ENCODE data around the gene PIK3CD. TPM values are rescaled to one million over a fixed set of nuclear protein-coding genes. Genes with fewer than 3 reads are reported as not detected.

PIK3CD gene
- total and polyA plus RNA-seq, 4 donors = 1.8 to 11.3 (median 3.4) TPM

DNA sequence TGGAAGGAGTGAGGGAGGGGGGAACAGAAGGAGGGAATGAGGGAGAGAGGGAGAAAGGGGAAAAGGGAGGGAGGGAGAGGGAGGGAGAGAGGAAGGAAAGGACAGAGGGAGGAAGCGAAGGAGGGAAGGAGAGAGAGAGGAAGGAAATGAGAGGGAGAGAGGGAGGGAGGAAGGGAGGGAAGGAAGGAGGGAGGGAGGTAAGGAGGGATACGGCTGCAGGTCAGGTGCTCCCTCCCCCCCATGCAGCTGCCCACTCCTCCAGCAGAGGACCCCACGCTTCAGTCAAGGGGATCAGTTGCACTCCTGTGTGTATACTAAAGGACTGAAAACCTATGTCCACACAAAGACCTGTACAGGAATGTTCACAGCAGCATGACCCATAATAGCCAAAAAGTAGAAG, 117.5 kb downstream of the PIK3CD start:
- WGBS = 90% methylated on average over 3 of the region's 3 CpGs
- no peaks in the 10 kb centered on the region for H3K9me3 ChIP-seq (ENCODE audit: control insufficient read depth in 4 of 4, low read length in 3 of 4)
- H3K4me1 ChIP-seq (ENCODE audit: control insufficient read depth in 4 of 4, insufficient read depth in 4 of 4, low read length in 3 of 4) = no peaks in the 10 kb centered on the region
- no peak overlapping the region for H3K27ac ChIP-seq (ENCODE audit: low read depth in 1 of 2, low read length in 2 of 2)
- DNase-seq (ENCODE audit: low spot score) = no peak
- no peak overlapping the region for H3K9ac ChIP-seq (ENCODE audit: low read depth in 1 of 2, low read length in 2 of 2)
- no peak overlapping the region for H3K4me3 ChIP-seq (ENCODE audit: low read depth in 1 of 3, low read length in 3 of 3)
- TF ChIP-seq EGR1 (IDR thresholded peaks at IDR 0.05; ENCODE audit: low read depth in 2 of 2) (no peak), RXRA (IDR thresholded peaks at IDR 0.05) (no peak)
- TF ChIP-seq, protein P1, sequence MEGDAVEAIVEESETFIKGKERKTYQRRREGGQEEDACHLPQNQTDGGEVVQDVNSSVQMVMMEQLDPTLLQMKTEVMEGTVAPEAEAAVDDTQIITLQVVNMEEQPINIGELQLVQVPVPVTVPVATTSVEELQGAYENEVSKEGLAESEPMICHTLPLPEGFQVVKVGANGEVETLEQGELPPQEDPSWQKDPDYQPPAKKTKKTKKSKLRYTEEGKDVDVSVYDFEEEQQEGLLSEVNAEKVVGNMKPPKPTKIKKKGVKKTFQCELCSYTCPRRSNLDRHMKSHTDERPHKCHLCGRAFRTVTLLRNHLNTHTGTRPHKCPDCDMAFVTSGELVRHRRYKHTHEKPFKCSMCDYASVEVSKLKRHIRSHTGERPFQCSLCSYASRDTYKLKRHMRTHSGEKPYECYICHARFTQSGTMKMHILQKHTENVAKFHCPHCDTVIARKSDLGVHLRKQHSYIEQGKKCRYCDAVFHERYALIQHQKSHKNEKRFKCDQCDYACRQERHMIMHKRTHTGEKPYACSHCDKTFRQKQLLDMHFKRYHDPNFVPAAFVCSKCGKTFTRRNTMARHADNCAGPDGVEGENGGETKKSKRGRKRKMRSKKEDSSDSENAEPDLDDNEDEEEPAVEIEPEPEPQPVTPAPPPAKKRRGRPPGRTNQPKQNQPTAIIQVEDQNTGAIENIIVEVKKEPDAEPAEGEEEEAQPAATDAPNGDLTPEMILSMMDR (IDR thresholded peaks at IDR 0.05; ENCODE audit: low read depth, low read length, missing input control) = no peak
- H3K27me3 ChIP-seq (ENCODE audit: control insufficient read depth in 4 of 4, insufficient read depth in 4 of 4, low read length in 3 of 4) = no peaks in the 10 kb centered on the region
- peaks cover 0 to 4% (median 0%) of the 10 kb centered on the region in 4 donors for H3K36me3 ChIP-seq (ENCODE audit: control insufficient read depth in 4 of 4, insufficient read depth in 3 of 4, low read depth in 1 of 4, low read length in 3 of 4)

DNA sequence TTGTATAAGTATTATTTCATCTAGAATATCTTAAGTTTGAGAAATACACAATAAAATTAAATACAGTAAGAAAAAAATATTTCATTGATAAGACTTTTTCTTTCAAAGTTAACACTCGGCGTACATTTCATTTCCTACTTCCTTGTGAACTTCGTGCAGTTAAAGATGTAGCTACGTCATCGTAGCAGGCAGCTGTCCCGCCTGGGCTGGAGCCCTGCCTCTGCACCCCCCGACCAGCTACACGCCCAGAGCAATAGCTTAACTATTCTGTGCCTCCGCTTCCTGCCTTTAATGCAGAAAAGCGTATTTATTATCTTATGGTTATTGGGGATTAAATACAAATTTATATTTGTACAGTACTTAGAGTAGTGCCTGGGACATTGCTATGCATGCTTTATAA, 118.8 kb downstream of the PIK3CD start:
- Histone ChIP-seq H3K27me3 (ENCODE audit: control insufficient read depth in 4 of 4, insufficient read depth in 4 of 4, low read length in 3 of 4) (no peaks in the 10 kb centered on the region), H3K27ac (ENCODE audit: low read depth in 1 of 2, low read length in 2 of 2) (no peak overlapping the region), H3K9ac (ENCODE audit: low read depth in 1 of 2, low read length in 2 of 2) (no peak overlapping the region), H3K36me3 (ENCODE audit: control insufficient read depth in 4 of 4, insufficient read depth in 3 of 4, low read depth in 1 of 4, low read length in 3 of 4) (peaks cover 0 to 4% (median 0%) of the 10 kb centered on the region in 4 donors), H3K4me3 (ENCODE audit: low read depth in 1 of 3, low read length in 3 of 3) (no peak overlapping the region), H3K9me3 (ENCODE audit: control insufficient read depth in 4 of 4, low read length in 3 of 4) (no peaks in the 10 kb centered on the region), H3K4me1 (ENCODE audit: control insufficient read depth in 4 of 4, insufficient read depth in 4 of 4, low read length in 3 of 4) (no peaks in the 10 kb centered on the region)
- 75% methylated on average over 10 of the region's 10 CpGs for WGBS
- no peak for DNase-seq (ENCODE audit: low spot score)
- TF ChIP-seq MAX (IDR thresholded peaks at IDR 0.05) (no peak), YY1 (IDR thresholded peaks at IDR 0.05) (no peak), JUND (IDR thresholded peaks at IDR 0.05) (no peak), FOXA1 (IDR thresholded peaks at IDR 0.05) (no peak), RXRA (IDR thresholded peaks at IDR 0.05) (no peak), TAF1 (conservative IDR thresholded peaks at IDR 0.05) (no peak), SP1 (IDR thresholded peaks at IDR 0.05) (no peak), NR2F2 (IDR thresholded peaks at IDR 0.05) (no peak), RAD21 (IDR thresholded peaks at IDR 0.05) (no peak), HNF4A (conservative IDR thresholded peaks at IDR 0.05) (no peak), EGR1 (IDR thresholded peaks at IDR 0.05; ENCODE audit: low read depth in 2 of 2) (no peak), GABPA (IDR thresholded peaks at IDR 0.05 in 1 of 2, conservative IDR thresholded peaks at IDR 0.05 in 1 of 2) (no peak), ZBTB33 (IDR thresholded peaks at IDR 0.05) (no peak), HNF4G (IDR thresholded peaks at IDR 0.05) (no peak)
- TF ChIP-seq, protein P1 (IDR thresholded peaks at IDR 0.05; ENCODE audit: low read depth, low read length, missing input control) = no peak
- TF ChIP-seq, protein P2, sequence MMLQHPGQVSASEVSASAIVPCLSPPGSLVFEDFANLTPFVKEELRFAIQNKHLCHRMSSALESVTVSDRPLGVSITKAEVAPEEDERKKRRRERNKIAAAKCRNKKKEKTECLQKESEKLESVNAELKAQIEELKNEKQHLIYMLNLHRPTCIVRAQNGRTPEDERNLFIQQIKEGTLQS (IDR thresholded peaks at IDR 0.05) = no peak

All from liver (tissue), 9 donors.